Astrocyte (in vitro differentiated cells and primary cell): Measurements from ENCODE around the gene NRP1. TPM values are rescaled to one million over a fixed set of nuclear protein-coding genes. Genes with fewer than 3 reads are reported as not detected.

Experiments
- DNase-seq: peaks from one replicate; pipeline ENCODE4 v3.0.0-alpha.2; 2010; ENCODE audit warnings: low read depth
- FAIRE-seq: peaks from 2 replicates; lab custom pipeline; 2011; peaks lifted over from hg19 to GRCh38; lab: Jason Lieb, UNC
- H2AFZ ChIP-seq: 2 replicates; pipeline ENCODE4 v1.6.0; 2012; ENCODE audit warnings: low read depth, low read length, inconsistent platforms
- H3K27ac ChIP-seq: 2 replicates; pipeline ENCODE4 v1.5.1; 2011; ENCODE audit warnings: low read depth, low read length, inconsistent platforms
- H3K27me3 ChIP-seq: 2 replicates; pipeline ENCODE4 v1.6.0; 2011; ENCODE audit warnings: low read length, inconsistent platforms; ENCODE audit not compliant: insufficient read depth
- H3K36me3 ChIP-seq: 2 replicates; pipeline ENCODE4 v1.5.1; 2011; ENCODE audit warnings: low read length, inconsistent platforms; ENCODE audit not compliant: insufficient read depth
- H3K4me1 ChIP-seq: 2 replicates; pipeline ENCODE4 v1.5.1; 2011; ENCODE audit warnings: low read length, inconsistent platforms; ENCODE audit not compliant: insufficient read depth
- H3K4me2 ChIP-seq: 2 replicates; pipeline ENCODE4 v1.6.0; 2012; ENCODE audit warnings: low read length, inconsistent platforms
- H3K4me3 ChIP-seq: 2 replicates; pipeline ENCODE4 v1.5.1; 2011; ENCODE audit warnings: low read depth, mild to moderate bottlenecking, low read length, inconsistent platforms; ENCODE audit not compliant: insufficient read depth
- H3K79me2 ChIP-seq: 2 replicates; pipeline ENCODE4 v1.6.0; 2012; ENCODE audit warnings: mild to moderate bottlenecking, low read length, inconsistent platforms; ENCODE audit not compliant: insufficient read depth
- H3K9ac ChIP-seq: 2 replicates; pipeline ENCODE4 v1.6.0; 2012; ENCODE audit warnings: mild to moderate bottlenecking, low read length, inconsistent platforms
- H3K9me3 ChIP-seq: 2 replicates; pipeline ENCODE4 v1.5.1; 2012; ENCODE audit warnings: low read depth, mild to moderate bottlenecking, low read length, inconsistent platforms; ENCODE audit not compliant: insufficient read depth
- H4K20me1 ChIP-seq: 2 replicates; pipeline ENCODE4 v1.6.0; 2012; ENCODE audit warnings: low read length, inconsistent platforms; ENCODE audit not compliant: insufficient read depth
- H3K27ac Mint-ChIP-seq: one replicate; pipeline ENCODE4 v1.8.0; 2021; ENCODE audit warnings: mild to moderate bottlenecking, mixed read lengths; ENCODE audit not compliant: unreplicated experiment
- H3K27me3 Mint-ChIP-seq: one replicate; pipeline ENCODE4 v1.8.0; 2021; ENCODE audit warnings: low read depth, mixed read lengths; ENCODE audit not compliant: unreplicated experiment
- H3K36me3 Mint-ChIP-seq: one replicate; pipeline ENCODE4 v1.8.0; 2021; ENCODE audit warnings: low read depth, mixed read lengths; ENCODE audit not compliant: unreplicated experiment
- H3K4me1 Mint-ChIP-seq: one replicate; pipeline ENCODE4 v1.8.0; 2021; ENCODE audit warnings: low read depth, mixed read lengths; ENCODE audit not compliant: unreplicated experiment
- H3K4me3 Mint-ChIP-seq: one replicate; pipeline ENCODE4 v1.8.0; 2021; ENCODE audit warnings: mild to moderate bottlenecking, moderate library complexity, mixed read lengths; ENCODE audit not compliant: unreplicated experiment
- H3K9me3 Mint-ChIP-seq: one replicate; pipeline ENCODE4 v1.8.0; 2021; ENCODE audit warnings: mild to moderate bottlenecking, mixed read lengths; ENCODE audit not compliant: unreplicated experiment
- CTCF ChIP-seq: IDR thresholded peaks from 2 replicates; pipeline ENCODE4 v1.5.1; 2011; ENCODE audit warnings: low read depth, mild to moderate bottlenecking, inconsistent platforms, low read length, moderate library complexity; ENCODE audit not compliant: insufficient read depth
- EZH2 ChIP-seq: IDR thresholded peaks from 2 replicates; pipeline ENCODE4 v1.6.1; 2012; ENCODE audit warnings: mild to moderate bottlenecking, low read length, inconsistent platforms; ENCODE audit not compliant: insufficient read depth
- total RNA-seq: library from RNA; stranded (reverse); gene quantifications from 2 replicates; pipeline ENCODE4 v1.2.1, GENCODE V29; 2021

Gene NRP1
- total RNA-seq, 1 donor from 2014 or later = 59.4 TPM

GRCh38 chr10:33263453-33263852, 71.0 kb downstream of the NRP1 start:
- DNase-seq (peak; percentile 70), FAIRE-seq (peak; percentile 56)
- Mint-ChIP-seq H3K4me3 (peak overlapping the region; percentile 3), H3K27me3 (no peaks in the 10 kb centered on the region), H3K9me3 (peaks cover 3% of the 10 kb centered on the region), H3K27ac (peak overlapping the region; percentile 95), H3K36me3 (peaks cover 3% of the 10 kb centered on the region), H3K4me1 (peaks cover 36% of the 10 kb centered on the region)
- Histone ChIP-seq H3K4me3 (no peak overlapping the region), H3K4me1 (peaks cover 39% of the 10 kb centered on the region), H4K20me1 (no peaks in the 10 kb centered on the region), H3K9ac (peak overlapping the region; percentile 74), H3K36me3 (peaks cover 28% of the 10 kb centered on the region), H3K27me3 (no peaks in the 10 kb centered on the region), H2AFZ (no peak overlapping the region), H3K4me2 (peak overlapping the region; percentile 58), H3K9me3 (no peaks in the 10 kb centered on the region), H3K79me2 (peaks cover 2% of the 10 kb centered on the region), H3K27ac (peak overlapping the region; percentile 94)
- TF ChIP-seq EZH2 (no peak), CTCF (no peak)

GRCh38 chr10:33262871-33263270, 71.6 kb downstream of the NRP1 start:
- Histone ChIP-seq H3K79me2 (peaks cover 8% of the 10 kb centered on the region), H3K9me3 (no peaks in the 10 kb centered on the region), H3K27me3 (no peaks in the 10 kb centered on the region), H3K4me3 (no peak overlapping the region), H3K4me2 (peak overlapping the region; percentile 58), H3K4me1 (peaks cover 40% of the 10 kb centered on the region), H4K20me1 (no peaks in the 10 kb centered on the region), H2AFZ (no peak overlapping the region), H3K9ac (peak overlapping the region; percentile 74), H3K36me3 (peaks cover 27% of the 10 kb centered on the region), H3K27ac (peak overlapping the region; percentile 94)
- FAIRE-seq = peak; percentile 34
- Mint-ChIP-seq H3K27ac (peak overlapping the region; percentile 95), H3K9me3 (peaks cover 3% of the 10 kb centered on the region), H3K4me1 (peaks cover 39% of the 10 kb centered on the region), H3K27me3 (no peaks in the 10 kb centered on the region), H3K4me3 (no peak overlapping the region), H3K36me3 (peaks cover 3% of the 10 kb centered on the region)
- DNase-seq = no peak
- TF ChIP-seq EZH2 = no peak
- TF ChIP-seq CTCF = no peak

GRCh38 chr10:33260403-33261149, 73.9 kb downstream of the NRP1 start:
- H3K9ac ChIP-seq = no peak overlapping the region
- peaks cover 41% of the 10 kb centered on the region for H3K36me3 ChIP-seq
- Mint-ChIP-seq H3K4me3 (no peak overlapping the region), H3K27me3 (no peaks in the 10 kb centered on the region), H3K9me3 (no peaks in the 10 kb centered on the region), H3K36me3 (peaks cover 5% of the 10 kb centered on the region), H3K4me1 (peaks cover 39% of the 10 kb centered on the region), H3K27ac (peak overlapping the region; percentile 92)
- DNase-seq = peak; percentile 56
- no peak overlapping the region for H3K4me3 ChIP-seq
- peaks cover 40% of the 10 kb centered on the region for H3K4me1 ChIP-seq
- no peaks in the 10 kb centered on the region for H4K20me1 ChIP-seq
- no peak for TF ChIP-seq CTCF
- peak overlapping the region; percentile 7 for H3K27ac ChIP-seq
- no peak overlapping the region for H3K4me2 ChIP-seq
- no peaks in the 10 kb centered on the region for H3K27me3 ChIP-seq
- no peaks in the 10 kb centered on the region for H3K9me3 ChIP-seq
- H2AFZ ChIP-seq = no peak overlapping the region
- peaks cover 8% of the 10 kb centered on the region for H3K79me2 ChIP-seq
- peak; percentile 41 for FAIRE-seq
